Tongue (tissue), 2 donors: ENCODE results near the gene PEAR1. TPM values are rescaled to one million over a fixed set of nuclear protein-coding genes. Genes with fewer than 3 reads are reported as not detected.

Source experiments
- DNase-seq: peaks from one replicate; pipeline ENCODE4 v3.0.0-alpha.2; 2015
- total RNA-seq: library from RNA; depleted of rRNA; stranded (reverse); fragments of >200 nt; gene quantifications from one replicate; pipeline ENCODE4 v1.2.3, GENCODE V29; 2014

PEAR1 gene
- total RNA-seq, 1 donor from 2014 or later: 13.6 TPM

DNA sequence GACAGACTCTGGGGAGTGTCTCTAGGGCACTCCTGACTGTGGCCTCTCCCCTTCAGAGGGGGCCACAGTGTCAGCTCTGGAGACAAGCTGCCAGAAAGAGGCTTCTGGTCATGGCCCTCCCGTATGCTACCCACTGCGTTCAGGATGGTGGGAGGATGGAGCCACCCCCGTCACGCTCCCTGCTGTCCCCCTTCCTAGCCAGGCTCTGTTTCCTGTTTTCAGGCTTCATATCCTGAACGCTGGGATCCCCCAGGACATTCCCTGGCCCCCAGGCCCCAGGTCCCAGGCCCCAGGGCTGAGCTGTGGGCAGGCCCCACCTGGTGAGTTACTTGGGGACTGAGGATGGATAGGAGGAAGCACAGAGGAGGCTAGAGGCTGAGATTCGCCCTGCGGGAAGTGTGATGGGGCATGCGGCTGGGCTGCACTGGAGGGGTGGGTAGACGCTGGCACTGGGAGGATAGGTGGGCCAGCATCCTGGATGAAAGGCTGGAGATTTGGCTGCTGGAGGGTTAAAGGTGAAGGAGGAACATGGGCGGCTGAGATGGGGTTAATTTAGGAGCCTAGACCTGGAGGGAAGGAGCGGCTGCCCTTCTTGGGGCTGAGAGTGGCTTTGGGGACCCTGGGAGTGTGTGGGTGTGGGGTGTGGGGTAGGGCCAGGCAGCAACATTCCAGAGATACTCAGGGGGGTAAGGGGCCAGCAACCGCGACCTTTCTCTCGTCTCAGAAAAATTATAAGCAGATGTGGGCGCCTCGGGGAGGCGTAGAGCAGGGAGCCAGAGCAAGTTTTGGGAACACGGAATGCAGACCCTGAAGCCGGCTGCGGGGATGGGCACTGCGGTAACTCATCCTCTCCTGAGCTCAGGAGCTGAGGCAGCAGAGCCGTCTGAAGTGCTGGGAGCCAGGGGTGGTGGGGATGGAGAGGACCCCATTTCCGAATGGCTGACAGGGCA, 8.7 kb downstream of the PEAR1 start:
- DNase-seq: no peak

DNA sequence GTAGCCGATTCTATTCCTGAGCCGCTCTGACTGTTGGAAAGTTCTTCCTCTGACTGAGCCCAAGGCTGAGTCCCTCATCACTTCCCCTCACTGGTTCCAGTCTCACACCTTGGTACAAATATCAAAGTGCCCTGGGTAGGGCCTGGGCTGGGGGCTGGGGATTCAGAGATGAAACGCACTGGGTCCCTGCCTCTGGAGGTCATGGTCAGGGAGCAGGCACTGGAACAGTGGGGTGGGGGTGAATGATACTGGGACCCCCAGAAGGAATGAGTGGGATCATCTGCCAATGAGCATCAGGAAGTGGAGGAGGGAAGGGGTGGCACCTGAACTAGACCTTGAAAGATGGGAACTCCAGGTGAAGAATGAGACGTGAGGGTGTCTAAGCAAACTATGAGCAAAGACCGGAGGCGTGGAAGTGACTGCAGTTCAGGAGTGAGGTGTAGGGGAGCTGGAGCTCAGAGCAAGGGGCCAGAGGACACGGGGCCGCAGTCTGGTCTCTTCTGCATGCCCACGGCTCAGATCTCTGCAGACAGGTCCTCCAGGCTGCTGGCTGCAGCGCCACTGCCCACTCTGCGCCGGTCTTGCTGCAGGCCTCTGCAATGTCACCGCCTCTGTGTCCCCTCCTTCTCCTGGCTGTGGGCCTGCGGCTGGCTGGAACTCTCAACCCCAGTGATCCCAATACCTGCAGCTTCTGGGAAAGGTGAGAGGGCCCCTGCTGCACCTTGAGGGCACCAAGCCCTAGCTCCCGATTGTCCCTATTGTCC, 10.0 kb downstream of the PEAR1 start:
- no peak for DNase-seq

DNA sequence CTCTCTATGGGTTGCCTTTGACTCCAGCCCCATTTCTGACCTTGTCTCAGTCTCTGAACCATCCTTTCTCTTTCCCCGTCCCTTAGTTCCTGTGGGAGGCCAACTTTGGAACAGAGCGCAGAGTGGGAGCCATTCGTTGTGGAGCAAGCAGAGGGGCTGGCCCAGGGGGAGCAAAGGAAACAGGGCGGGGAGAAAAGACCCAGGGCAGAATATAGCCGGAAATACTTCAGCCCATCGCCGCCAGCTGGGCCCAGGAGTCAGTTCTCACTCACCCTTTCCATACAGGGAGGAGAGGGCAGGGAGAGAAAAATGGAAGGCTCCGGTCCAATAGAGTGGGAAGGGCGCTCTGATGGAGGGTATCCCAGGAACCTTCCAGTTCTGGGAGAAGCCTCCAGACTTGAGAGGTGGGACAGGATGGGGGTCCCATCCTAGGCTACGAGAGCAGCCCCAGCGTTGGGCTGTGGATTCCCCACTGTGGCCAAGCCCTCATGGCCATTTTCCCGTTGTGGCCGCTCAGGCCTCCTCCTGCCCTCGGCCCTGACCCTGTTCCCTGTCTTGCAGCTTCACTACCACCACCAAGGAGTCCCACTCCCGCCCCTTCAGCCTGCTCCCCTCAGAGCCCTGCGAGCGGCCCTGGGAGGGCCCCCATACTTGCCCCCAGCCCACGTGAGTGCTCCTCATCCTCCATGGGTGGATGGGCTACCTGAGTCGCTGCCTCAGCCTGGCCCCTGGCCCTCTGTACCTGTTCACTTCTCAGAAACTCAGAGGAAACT, 10.9 kb downstream of the PEAR1 start:
- no peak for DNase-seq

DNA sequence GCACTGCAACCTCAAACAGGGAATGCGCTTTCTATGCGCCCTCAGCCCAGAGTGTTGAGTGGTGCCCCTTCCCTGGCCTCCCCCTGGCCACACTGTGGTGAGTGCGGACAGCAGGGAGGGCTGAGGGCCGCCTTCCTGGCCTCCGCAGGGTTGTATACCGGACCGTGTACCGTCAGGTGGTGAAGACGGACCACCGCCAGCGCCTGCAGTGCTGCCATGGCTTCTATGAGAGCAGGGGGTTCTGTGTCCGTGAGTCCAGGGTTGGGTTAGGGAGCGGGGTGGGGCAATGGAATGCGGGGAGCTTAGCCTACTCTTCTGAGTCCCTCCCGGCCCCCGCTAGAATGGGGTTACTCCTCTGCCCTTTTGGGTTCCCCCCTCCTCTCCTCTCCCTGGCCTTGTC, 11.7 kb downstream of the PEAR1 start:
- DNase-seq: no peak

DNA sequence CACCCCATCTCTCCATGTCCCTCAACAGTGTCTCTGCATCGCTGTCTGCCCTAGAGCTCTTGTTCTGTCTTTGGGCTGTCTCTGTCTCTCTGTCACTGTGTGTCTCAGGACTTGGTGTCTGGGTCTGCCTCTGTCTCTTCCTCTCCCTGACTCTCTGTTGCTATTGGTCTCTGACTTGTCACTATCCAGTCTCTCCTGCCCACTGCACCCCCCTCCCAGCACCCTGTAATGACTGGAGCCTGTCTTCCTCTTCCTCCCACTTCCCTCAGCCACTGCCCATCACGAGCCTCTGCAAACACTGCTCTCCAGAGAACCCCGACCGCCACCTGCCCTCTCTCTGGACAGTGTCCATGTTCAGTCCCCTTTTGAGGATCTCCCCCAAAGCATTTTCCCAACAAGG, 12.1 kb downstream of the PEAR1 start:
- DNase-seq: no peak

DNA sequence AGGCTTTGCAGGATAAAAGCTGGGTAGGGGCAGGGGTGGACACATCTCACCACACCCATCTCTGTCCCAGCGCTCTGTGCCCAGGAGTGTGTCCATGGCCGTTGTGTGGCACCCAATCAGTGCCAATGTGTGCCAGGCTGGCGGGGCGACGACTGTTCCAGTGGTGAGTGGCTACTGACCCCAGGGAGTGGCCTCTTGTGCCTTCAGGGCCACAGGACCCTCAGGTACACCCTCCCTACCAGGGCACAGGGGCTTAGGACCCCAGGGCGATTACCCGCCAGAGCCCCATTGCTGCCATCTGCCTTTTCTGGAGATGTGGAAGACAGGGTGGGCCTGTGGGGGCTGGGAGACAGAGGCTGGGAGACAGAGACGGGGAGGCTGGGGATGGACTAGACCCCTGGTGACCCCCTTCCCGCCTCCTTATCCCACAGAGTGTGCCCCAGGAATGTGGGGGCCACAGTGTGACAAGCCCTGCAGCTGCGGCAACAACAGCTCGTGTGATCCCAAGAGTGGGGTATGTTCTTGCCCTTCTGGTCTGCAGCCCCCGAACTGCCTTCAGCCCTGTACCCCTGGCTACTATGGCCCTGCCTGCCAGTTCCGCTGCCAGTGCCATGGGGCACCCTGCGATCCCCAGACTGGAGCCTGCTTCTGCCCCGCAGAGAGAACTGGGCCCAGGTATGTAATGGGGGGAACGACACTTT, 12.8 kb downstream of the PEAR1 start:
- no peak for DNase-seq

DNA sequence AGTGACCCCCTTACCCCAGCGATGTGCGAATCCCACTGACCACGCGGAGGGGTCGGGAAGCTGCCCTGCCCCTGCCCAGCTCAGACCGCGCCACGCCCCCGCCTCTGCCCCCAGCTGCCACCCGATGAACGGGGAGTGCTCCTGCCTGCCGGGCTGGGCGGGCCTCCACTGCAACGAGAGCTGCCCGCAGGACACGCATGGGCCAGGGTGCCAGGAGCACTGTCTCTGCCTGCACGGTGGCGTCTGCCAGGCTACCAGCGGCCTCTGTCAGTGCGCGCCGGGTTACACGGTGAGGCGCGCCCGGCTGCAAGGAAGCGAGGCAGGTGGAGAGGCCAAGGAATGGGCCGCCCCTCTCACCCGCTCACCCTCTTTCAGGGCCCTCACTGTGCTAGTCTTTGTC, 15.0 kb downstream of the PEAR1 start:
- no peak for DNase-seq

DNA sequence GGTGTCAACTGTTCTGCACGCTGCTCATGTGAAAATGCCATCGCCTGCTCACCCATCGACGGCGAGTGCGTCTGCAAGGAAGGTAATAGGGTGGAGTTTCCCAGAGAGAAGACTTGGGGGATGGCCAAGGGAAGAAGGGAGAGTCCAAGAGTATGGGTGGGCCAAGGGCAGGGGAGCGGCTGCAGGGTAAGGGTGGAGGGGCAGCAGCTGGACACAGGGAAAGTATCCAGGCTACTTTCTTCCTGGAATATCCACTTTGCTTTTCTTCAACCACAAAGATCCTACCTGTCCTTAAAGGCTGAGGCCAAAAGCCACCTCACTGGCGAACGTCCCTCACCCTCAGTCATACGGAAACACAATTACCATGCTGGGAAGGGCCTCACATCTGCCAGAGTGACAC, 15.4 kb downstream of the PEAR1 start:
- no peak for DNase-seq

DNA sequence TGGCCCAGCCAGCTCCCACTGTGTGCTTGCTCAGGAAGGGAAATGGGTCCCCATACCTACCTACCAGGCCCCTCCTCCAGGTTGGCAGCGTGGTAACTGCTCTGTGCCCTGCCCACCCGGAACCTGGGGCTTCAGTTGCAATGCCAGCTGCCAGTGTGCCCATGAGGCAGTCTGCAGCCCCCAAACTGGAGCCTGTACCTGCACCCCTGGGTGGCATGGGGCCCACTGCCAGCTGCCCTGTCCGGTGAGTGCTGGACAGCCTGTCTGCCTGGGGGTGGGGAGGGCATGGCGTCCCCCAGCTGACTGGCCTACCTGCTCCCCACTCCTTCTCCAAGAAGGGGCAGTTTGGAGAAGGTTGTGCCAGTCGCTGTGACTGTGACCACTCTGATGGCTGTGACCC, 16.2 kb downstream of the PEAR1 start:
- DNase-seq: no peak

DNA sequence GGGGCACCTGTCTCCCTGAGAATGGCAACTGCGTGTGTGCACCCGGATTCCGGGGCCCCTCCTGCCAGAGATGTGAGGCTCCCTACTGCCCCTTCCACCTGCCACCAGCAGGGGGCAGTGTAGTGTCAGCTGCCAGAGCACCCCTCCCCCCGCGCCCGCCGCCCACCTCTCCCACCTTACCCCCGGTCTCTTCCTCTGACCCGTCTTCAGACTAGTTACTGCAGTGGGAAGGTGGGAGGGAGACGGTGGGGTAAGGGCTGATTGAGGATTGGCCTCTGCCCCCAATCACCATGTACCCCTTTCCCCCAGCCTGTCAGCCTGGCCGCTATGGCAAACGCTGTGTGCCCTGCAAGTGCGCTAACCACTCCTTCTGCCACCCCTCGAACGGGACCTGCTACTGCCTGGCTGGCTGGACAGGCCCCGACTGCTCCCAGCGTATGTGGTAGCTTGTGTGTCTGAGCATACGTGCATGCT, 16.8 kb downstream of the PEAR1 start:
- DNase-seq: no peak

DNA sequence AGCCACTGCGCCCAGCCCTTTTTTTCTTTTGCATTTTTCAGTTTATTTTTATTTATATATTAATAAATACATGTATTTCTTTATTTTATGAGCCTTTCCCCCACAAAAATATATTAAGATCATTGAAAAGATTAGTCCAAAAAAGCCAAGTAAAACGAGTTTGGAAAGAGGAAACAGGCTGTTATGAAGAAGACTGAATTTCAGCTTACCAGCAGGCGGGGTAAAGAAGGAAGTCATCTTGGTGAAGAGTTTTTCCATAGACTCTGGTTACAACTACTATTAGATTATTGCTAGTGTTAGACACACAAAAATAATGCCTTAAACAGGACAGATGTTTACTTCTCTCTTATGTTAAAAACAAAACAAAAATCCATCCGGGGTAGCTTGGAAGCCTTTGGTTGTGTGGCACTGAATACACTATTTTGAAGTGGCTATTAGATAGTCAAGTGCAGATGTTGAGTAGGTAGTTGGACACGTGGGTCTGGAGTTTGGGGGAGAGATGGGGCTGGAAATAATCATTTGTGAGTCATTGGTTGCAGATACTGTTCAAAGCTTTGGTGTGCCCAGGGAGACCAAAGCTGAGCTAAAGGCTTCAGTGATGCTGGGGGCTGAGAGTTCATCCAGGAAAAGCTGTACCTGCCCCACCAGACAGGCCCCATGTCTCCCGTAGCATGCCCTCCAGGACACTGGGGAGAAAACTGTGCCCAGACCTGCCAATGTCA, 18.2 kb downstream of the PEAR1 start:
- no peak for DNase-seq

DNA sequence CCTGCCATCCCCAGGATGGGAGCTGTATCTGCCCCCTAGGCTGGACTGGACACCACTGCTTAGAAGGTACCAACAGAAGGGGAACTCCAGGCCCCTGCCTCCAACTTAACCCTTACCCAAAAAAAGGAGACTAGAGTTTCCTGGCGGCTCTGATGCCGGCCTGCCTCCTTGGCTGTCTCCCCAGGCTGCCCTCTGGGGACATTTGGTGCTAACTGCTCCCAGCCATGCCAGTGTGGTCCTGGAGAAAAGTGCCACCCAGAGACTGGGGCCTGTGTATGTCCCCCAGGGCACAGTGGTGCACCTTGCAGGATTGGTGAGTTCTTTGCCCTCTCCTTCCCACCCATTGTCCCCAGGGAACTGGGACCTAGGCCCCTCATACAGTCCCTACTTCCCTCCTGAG, 18.8 kb downstream of the PEAR1 start:
- no peak for DNase-seq

DNA sequence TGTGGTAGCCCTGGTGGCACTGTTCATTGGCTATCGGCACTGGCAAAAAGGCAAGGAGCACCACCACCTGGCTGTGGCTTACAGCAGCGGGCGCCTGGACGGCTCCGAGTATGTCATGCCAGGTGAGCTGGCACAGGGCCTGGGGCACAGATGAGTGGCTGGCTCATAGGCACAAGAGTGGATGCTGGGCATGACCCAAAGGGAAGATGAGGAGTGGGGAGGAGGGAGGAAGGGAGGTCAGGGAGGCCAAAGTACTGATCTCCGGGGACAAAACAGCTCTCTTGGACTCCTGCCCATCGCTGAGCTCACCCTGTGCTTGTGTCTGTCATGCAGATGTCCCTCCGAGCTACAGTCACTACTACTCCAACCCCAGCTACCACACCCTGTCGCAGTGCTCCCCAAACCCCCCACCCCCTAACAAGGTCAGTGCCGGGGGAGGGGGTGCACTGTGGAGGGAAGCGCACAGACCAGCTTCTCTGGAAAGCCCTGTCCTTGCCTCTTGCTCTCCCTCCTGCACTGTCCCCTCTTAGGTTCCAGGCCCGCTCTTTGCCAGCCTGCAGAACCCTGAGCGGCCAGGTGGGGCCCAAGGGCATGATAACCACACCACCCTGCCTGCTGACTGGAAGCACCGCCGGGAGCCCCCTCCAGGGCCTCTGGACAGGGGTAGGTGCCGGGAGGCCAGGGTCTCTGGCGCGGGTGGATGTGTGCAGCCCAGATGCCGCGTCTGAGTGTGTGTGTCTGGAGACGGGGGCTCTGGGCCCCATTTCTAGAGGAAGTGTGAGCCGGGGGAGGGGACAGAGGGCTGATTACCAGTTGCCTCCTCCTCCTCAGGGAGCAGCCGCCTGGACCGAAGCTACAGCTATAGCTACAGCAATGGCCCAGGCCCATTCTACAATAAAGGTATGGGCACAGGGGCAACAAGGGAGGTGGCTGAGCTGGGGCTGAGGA, 19.6 kb downstream of the PEAR1 start:
- DNase-seq: no peak

DNA sequence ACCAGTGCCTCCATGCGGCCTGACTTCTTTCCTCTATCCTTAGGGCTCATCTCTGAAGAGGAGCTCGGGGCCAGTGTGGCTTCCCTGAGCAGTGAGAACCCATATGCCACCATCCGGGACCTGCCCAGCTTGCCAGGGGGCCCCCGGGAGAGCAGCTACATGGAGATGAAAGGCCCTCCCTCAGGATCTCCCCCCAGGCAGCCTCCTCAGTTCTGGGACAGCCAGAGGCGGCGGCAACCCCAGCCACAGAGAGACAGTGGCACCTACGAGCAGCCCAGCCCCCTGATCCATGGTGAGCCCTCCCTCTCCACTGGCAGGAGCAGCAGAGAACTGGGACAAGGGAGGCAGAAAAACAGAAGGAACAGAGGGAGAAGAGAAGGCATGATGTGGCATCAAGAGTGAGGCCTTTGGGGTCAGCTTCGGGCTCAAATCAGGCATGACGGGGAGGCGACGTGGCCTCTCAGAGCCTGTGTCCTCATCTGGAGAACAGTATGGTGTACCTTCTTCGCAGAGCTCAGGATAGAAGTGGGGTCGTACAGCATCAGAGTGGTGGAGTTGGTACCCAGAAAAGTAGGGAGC, 20.4 kb downstream of the PEAR1 start:
- no peak for DNase-seq

DNA sequence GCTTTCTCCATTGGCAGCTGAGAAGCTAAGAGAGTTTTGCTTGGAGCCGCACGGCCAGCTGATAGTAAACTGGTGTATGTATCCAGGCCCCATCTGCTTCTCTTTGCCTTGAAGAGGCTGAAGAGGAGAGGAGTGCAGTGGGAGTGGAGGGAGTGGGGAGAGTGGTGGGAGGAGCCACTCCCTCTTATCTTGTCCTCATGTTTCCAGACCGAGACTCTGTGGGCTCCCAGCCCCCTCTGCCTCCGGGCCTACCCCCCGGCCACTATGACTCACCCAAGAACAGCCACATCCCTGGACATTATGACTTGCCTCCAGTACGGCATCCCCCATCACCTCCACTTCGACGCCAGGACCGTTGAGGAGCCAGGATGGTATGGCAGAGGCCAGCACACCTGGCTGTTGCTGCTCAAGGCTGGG, 20.9 kb downstream of the PEAR1 start:
- no peak for DNase-seq

DNA sequence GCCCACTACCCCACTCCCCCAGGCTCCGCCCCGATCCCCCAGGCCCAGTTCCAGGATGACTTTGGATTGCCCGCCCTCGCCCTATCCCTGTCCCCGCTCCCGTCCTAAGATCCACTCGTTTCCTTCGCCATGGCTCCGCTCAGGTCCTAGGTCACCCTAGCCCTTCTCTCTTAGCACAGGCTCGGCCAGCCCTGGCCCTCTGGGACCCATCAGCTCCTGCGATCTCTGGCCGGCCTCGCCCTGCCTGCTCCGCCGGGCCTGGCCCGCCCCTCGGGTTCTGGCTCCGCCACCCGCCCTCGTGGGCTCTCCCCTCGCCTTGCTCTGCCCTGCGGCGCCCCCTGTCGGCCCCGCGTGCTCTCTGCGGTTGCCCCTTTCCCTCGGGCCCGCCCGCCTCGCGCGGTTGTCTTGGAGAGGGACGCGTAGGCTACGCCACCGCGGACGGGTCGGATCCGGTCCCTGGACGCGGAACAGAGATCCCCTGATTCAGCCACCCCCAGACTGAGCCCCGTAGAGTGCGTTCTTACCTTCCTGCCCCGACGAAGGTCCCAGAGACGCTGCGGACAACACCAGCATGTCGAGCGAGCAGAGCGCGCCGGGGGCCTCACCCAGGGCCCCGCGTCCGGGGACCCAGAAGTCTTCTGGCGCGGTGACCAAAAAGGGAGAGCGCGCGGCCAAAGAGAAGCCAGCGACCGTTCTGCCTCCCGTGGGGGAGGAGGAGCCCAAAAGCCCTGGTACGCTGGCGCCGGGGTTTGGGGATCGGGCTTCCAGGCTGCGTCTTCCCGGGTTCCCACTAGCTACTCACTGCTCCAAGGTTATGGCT, 26.9 kb downstream of the PEAR1 start, which contains the start of gene LRRC71:
LRRC71 (plus strand) TSS at position 400 of the 820 bp plus-strand sequence; CDS start at position 572, 172 bp downstream.
- DNase-seq: peak; percentile 89

DNA sequence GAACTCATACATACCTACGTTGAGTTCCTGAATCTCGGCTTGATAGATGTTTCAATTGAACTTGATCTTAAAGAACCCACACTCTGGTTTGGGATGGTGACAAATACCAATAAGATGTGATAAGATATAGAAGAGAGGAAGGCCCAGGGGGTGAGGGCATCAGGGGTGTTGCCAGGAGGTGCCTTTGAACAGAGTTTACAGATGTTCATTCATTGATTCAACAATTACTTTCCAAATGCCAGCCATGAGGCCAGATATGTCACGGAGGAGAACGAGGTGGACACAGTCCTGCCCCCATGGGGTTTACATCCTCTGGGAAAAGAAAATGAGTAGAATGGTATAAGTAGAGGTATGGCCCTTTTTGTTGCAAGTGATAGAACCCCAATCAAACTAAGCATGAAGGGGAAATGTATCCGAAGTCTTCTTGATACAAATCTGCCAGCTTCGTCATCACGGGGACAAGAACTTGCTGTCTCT, 27.6 kb downstream of the PEAR1 start:
- no peak for DNase-seq

DNA sequence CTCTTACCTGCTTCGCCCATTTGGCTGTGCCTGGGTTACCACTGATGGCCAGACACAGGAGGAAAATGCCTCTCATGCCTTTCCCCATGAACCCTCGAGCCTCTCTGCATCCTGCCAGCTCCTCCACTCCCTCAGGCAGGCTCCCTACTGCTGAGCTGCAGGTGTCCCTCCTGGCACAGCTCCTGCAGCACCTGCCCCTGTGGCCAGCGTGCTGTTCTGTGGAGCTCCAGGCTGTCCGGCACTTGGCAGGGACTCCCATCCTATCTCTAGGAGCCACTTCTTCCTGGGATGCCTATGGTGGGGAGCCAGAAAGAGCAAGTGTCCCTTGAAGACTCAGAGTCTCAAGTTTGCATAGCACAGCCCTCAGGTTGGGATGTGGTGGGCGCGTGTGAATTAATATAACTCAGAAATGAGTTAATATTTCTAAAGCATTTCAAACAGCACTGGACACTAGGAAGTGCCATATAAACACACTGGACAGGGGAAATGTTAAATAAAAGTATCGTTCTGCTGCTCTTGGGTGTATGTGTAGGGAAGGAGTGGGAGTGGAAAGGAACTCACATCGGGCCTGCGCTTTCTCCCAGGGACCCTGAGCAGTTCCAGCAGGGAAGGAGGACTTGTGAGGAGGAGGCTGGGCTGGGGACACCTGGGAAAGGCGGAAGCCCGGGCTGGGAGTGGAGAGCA, 29.6 kb downstream of the PEAR1 start:
- DNase-seq: no peak
